C4-2B (cell line): ENCODE data around the gene FADS2.

Source experiments
- CTCF ChIP-seq: fragments of 450-650 bp; conservative IDR thresholded peaks from 2 replicates; pipeline ENCODE4 v1.5.1; 2017; ENCODE audit warnings: mild to moderate bottlenecking
- ZFX ChIP-seq: fragments of 450-650 bp; IDR thresholded peaks from 2 replicates; pipeline ENCODE4 v1.6.1; 2017

- TF ChIP-seq CTCF = no peak
- TF ChIP-seq ZFX = no peak
Measured at GRCh38 chr11:61850687-61851086, 22.6 kb downstream of the FADS2 start.
